HL-60/S4 treated with retinoic acid at 250 ng/mL for 4 days and 3 days (cell line): ENCODE data around the gene METTL17.
"Not testable (repeated sequence)": the region's sequence is repeated elsewhere in the genome, so short reads cannot be mapped to it uniquely, and the experiment has no call there.

Experiments used
- in situ Hi-C: fragments of 300-500 bp; cut with MboI; formaldehyde crosslinking; loops from 2 replicates; pipeline ENCODE4 v1.7.0; 2022; ENCODE audit warnings: low sequenced_read_pairs

Gene METTL17

GRCh38 chr14:21040941-21041340, 51.2 kb downstream of the METTL17 start:
- in situ Hi-C loops, result not testable (repeated sequence)

GRCh38 chr14:21041676-21042433, 52.1 kb downstream of the METTL17 start, which contains the start of gene RNASE7:
TSS of gene RNASE7 (plus strand) at chr14:21042362. CDS start at chr14:21042993, 631 bp downstream.
- in situ Hi-C loops, result no loop called here

DNA sequence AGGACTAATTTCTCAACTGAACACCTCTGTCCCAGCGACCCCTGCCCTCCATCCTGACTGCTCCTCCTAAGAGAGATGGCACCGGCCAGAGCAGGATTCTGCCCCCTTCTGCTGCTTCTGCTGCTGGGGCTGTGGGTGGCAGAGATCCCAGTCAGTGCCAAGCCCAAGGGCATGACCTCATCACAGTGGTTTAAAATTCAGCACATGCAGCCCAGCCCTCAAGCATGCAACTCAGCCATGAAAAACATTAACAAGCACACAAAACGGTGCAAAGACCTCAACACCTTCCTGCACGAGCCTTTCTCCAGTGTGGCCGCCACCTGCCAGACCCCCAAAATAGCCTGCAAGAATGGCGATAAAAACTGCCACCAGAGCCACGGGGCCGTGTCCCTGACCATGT, 53.1 kb downstream of the METTL17 start:
- in situ Hi-C loops, result no loop called here

- in situ Hi-C loops, result no loop called here
Observed at GRCh38 chr14:21043387-21043973, 53.7 kb downstream of the METTL17 start.

GRCh38 chr14:21043974-21044618, 54.3 kb downstream of the METTL17 start:
- in situ Hi-C loops, result no loop called here
